ENCODE measurements around the gene ITPR1.

Gene ITPR1

DNA sequence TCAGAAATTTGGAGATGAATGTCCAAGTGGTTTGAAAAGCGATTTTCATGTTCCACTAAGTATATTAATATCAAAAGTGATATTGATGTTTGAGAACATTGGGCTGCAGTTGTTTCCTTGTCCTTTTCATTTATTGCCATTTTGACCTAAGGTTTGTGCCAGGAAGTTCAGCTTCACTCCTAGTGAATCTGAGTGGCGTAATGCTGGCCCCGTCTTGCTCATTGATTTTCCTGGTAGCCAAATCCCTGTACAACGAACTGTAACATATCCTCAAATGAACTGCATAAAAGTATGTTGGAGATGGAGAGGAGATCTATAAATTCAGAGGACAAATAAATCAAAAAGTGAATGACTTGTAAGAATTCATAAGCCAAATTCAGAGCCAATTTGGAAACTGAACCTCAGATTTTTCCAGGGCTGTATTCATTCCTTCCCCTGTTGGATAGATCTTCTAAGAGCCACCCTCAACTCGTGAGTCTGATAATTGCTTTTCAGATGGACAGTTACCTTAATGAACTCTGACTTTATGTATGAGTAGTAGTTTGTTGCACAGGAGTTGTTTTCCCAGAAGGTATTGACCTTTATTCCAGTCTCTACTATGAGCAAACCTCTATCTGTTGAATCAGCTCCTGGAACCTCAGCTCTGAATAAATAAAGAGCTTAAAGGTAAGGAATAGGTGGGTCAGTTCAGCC is 72.8 kb downstream of the ITPR1 start:
- no peak overlapping the region for H3K27ac Mint-ChIP-seq
- no peaks in the 10 kb centered on the region for H3K36me3 Mint-ChIP-seq (ENCODE audit: low read depth)
- intact Hi-C loops (cut with micrococcal nuclease) = no loop called here
- H3K27me3 Mint-ChIP-seq = no peaks in the 10 kb centered on the region
- no peak overlapping the region for H3K4me3 Mint-ChIP-seq
- no peaks in the 10 kb centered on the region for H3K9me3 Mint-ChIP-seq
- peaks cover 20% of the 10 kb centered on the region for H3K4me1 Mint-ChIP-seq (ENCODE audit: low read depth)

DNA sequence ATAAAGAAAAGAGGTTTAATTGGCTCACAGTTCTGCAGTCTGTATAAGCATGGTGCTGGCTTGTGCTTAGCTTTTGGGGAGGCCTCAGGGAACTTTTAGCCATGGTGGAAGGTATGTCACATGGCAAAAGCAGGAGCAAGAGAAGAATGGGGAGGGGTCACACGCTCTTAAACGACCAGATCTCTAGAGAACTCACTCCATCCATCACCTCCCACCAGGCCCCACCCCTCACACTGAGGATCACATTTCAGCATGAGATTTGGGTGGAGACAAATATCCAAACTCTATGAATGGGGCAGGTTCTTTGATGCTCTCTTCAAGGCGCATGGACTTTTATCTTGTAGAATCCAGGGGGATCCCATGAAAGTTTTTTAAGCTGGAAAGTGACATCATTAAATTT is 75.7 kb downstream of the ITPR1 start:
- H3K4me3 Mint-ChIP-seq = no peak overlapping the region
- H3K9me3 Mint-ChIP-seq = no peaks in the 10 kb centered on the region
- no peaks in the 10 kb centered on the region for H3K36me3 Mint-ChIP-seq (ENCODE audit: low read depth)
- H3K4me1 Mint-ChIP-seq (ENCODE audit: low read depth) = peaks cover 33% of the 10 kb centered on the region
- intact Hi-C loops (cut with micrococcal nuclease) = no loop called here
- H3K27me3 Mint-ChIP-seq = no peaks in the 10 kb centered on the region
- H3K27ac Mint-ChIP-seq = no peak overlapping the region

DNA sequence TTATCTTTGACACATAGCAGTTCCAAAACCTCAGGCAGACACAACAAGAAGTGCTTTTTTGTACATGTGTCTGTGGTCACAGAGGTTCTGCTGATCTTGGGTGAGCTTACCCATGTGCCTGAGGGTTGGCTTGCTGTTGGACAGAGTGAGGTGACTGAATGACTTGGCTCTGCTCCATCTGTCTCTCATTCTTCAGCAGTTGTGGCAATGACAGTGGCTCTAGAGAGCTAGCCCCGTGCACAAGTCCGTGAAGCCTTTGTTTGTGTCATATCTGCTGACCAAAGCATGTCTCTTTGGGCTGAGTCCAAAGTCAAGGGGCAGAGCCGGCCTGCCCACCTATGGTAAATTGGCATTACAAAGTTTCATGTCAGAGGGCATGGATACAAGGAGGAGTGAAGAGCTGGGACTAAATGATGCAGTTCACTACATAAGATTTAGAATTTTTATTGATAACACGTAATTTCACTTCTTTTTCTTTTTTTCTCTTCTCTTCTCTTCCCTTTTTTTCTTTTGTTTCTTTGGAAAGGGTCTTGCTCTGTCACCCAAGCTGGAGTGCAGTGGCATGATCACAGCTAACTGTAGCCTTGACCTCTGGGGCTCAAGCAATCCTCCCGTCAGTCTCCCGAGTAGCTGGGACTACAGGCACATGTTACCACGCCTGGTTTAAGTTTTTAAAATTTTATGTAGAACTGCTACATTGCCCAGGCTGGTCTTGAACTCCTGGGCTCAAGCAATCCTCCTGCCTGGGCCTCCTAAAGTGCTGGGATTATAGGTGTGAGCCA is 77.9 kb downstream of the ITPR1 start:
- Mint-ChIP-seq H3K27me3 (no peaks in the 10 kb centered on the region), H3K9me3 (no peaks in the 10 kb centered on the region), H3K27ac (peak overlapping the region; percentile 13), H3K4me3 (no peak overlapping the region), H3K4me1 (ENCODE audit: low read depth) (peaks cover 33% of the 10 kb centered on the region), H3K36me3 (ENCODE audit: low read depth) (no peaks in the 10 kb centered on the region)
- intact Hi-C loops (cut with micrococcal nuclease) = no loop called here

DNA sequence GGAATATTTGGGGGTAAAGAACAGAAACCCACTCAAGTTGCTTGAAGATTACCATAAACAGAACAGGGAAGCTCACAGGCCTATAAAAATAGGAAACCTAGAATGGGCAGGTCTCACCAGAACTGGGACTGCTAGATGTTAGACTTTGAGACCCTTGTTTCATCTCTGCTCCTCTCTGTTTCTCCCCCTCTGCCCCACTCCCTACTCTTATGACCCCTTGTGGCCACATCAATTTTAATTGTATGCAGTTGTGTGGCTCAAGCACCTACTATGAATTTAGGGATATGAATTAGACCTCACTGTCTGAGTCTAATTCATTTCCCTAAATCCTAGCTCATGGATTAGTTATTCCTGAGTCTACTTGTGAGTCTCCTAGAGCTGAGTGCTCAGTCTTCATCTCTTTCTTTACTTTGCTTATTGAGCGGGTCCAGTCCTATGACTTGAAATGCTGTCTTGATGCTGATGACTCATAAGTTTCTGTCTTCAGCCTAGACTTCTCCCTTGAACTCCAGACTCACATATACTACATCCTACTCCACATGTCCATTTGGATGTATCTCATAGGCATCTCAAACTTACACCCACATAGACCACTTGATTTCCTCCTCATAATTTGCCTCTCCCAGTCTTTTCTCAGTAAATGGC is 78.7 kb downstream of the ITPR1 start:
- Mint-ChIP-seq H3K4me1 (ENCODE audit: low read depth) (peaks cover 30% of the 10 kb centered on the region), H3K9me3 (no peaks in the 10 kb centered on the region), H3K36me3 (ENCODE audit: low read depth) (no peaks in the 10 kb centered on the region), H3K4me3 (no peak overlapping the region), H3K27ac (peak overlapping the region; percentile 13), H3K27me3 (no peaks in the 10 kb centered on the region)
- intact Hi-C loops (cut with micrococcal nuclease) = no loop called here

DNA sequence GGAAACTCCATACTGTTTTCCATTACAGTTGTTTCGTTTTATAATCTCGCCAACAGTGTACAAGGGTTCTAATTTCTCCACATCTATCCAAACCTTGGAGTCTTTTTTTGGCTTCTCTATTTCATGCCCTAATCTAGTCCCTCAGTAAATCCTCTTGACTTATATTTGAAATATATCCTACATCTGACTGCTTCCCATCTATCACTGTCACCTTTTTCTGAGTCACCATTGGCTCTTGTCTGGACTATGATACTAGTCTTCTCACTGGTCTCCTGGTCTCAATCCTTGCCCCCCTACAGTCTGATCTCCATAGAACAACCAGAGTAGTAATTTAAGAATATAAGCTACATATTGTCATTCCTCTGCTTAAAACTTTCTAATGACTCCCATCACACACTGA is 80.0 kb downstream of the ITPR1 start:
- H3K36me3 Mint-ChIP-seq (ENCODE audit: low read depth) = no peaks in the 10 kb centered on the region
- H3K9me3 Mint-ChIP-seq = no peaks in the 10 kb centered on the region
- H3K4me3 Mint-ChIP-seq = no peak overlapping the region
- H3K4me1 Mint-ChIP-seq (ENCODE audit: low read depth) = peaks cover 19% of the 10 kb centered on the region
- H3K27me3 Mint-ChIP-seq = no peaks in the 10 kb centered on the region
- H3K27ac Mint-ChIP-seq = no peak overlapping the region
- intact Hi-C loops (cut with micrococcal nuclease) = no loop called here

DNA sequence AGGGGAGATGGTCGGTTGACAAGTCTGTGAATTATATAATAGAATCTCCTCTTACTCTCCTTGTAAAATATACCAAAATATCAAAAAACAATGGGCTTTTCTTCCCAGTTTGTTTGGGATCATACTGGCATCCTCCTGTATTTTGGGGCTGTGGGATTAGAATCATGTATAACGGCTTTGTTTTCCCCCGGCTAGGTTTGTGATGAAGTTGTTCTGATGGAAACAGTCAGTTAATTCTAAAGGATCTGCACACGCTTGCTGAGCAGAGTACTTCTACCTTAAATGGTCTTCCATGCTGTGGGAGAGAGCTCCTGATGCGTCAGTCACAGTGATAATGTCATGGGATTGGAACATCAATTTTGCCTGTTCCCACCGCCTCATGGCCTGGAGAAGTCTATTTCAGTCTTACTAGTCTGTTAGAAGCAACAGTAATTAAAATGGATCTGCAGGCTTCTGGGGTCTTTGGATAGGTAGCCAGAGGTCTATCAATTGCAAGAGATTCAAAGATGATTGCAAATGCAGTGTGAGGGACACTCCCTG is 81.3 kb downstream of the ITPR1 start:
- Mint-ChIP-seq H3K4me1 (ENCODE audit: low read depth) (peaks cover 13% of the 10 kb centered on the region), H3K27me3 (no peaks in the 10 kb centered on the region), H3K36me3 (ENCODE audit: low read depth) (no peaks in the 10 kb centered on the region), H3K27ac (no peak overlapping the region), H3K9me3 (no peaks in the 10 kb centered on the region), H3K4me3 (no peak overlapping the region)
- intact Hi-C loops (cut with micrococcal nuclease) = no loop called here

DNA sequence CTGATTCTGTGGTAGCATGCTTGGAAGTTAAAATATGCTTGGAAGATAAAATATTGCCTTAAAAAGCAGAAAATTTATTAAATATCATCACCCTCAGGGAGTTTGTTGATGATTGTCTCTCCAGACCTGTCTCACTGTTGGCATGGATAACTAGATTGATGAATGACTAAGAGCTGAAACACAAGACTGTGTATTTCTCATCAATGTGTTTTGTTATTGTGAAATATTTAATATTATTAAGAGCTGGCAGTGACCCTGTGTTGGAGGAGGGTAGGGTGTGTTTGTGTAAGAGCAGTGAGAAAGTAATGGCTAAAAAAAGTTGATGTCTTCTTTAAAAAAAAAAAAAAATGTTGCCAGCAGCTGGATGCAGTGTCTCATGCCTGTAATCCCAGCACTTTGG is 82.2 kb downstream of the ITPR1 start:
- Mint-ChIP-seq H3K27ac (no peak overlapping the region), H3K9me3 (no peaks in the 10 kb centered on the region), H3K27me3 (no peaks in the 10 kb centered on the region), H3K4me3 (no peak overlapping the region), H3K4me1 (ENCODE audit: low read depth) (peaks cover 13% of the 10 kb centered on the region), H3K36me3 (ENCODE audit: low read depth) (no peaks in the 10 kb centered on the region)
- intact Hi-C loops (cut with micrococcal nuclease) = no loop called here

DNA sequence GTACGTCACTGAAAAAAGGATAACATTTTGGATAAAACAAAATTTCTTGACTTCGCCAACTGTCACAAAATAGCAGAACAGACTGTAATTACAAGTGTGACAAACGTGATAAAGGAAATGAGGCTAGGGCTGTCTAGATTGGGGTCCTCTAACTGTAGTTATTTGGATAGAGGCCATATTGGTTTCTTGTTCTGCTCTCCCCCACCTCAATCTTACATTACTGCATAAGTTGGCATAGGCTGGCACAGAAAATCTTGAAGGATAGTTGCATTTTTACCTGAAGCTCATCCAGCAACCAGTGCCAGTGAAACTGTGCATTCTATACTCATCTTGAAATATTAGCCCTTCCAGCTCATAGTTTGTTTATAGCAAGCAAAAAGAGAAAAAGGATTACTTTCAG is 84.6 kb downstream of the ITPR1 start:
- no peak overlapping the region for H3K4me3 Mint-ChIP-seq
- intact Hi-C loops (cut with micrococcal nuclease) = no loop called here
- H3K27ac Mint-ChIP-seq = no peak overlapping the region
- H3K27me3 Mint-ChIP-seq = no peaks in the 10 kb centered on the region
- peaks cover 7% of the 10 kb centered on the region for H3K4me1 Mint-ChIP-seq (ENCODE audit: low read depth)
- H3K9me3 Mint-ChIP-seq = no peaks in the 10 kb centered on the region
- no peaks in the 10 kb centered on the region for H3K36me3 Mint-ChIP-seq (ENCODE audit: low read depth)

DNA sequence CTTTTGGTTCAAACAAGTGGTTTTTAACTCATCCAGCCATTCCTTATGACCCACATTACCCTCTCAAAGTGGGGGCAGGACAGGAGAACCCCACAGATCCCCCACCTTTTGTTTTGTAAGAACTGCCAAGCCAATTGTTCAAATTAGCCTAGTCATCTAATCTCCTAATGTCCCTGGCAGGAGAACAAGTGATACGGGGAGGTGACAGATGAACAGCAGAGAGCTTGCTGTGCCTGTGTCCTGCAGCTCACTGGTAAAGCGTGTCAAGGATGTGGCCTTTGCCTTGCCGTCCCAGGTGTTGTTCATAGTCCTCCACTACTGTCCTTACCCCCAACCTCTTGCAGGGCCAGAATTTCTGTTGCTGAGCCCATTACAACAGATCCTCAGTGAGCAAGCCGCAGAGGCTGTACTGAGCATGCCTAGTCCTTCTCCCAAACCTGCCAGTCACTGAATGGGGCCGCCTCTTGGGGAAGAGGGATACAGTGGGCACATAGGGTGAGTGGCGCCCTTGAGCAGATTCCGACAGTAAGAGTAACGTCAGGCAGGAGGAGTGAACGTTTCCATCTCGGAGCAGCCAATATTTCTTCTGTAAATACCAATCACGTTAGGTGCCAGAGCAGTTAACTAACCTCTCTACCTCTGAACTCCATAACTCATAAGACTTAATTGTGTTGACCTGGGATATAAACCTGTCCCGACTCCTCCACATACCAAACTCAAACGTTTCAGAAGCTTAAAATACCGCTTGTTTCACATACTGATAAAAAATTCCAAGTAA is 87.4 kb downstream of the ITPR1 start:
- intact Hi-C loops (cut with micrococcal nuclease) = no loop called here
- H3K4me3 Mint-ChIP-seq = no peak overlapping the region
- no peaks in the 10 kb centered on the region for H3K27me3 Mint-ChIP-seq
- H3K9me3 Mint-ChIP-seq = no peaks in the 10 kb centered on the region
- H3K4me1 Mint-ChIP-seq (ENCODE audit: low read depth) = peaks cover 30% of the 10 kb centered on the region
- H3K36me3 Mint-ChIP-seq (ENCODE audit: low read depth) = no peaks in the 10 kb centered on the region
- H3K27ac Mint-ChIP-seq = no peak overlapping the region

DNA sequence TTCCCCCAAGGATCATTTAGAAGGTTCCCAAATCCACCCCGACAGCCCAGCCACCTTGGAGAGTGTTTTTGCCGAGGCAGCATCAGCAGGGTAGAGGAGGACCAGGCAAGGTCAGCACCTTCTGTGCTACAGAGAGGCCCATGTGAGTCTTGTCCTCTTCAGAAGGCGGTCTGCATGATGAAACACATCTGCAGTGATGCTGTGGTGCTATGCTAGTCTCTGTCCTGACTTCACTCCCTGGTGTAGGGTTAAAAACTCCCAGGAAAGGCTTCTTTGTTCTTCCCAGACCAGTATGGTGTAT is 87.9 kb downstream of the ITPR1 start:
- Mint-ChIP-seq H3K4me1 (ENCODE audit: low read depth) (peaks cover 35% of the 10 kb centered on the region), H3K27me3 (no peaks in the 10 kb centered on the region), H3K4me3 (no peak overlapping the region), H3K9me3 (no peaks in the 10 kb centered on the region), H3K36me3 (ENCODE audit: low read depth) (no peaks in the 10 kb centered on the region), H3K27ac (no peak overlapping the region)
- intact Hi-C loops (cut with micrococcal nuclease) = no loop called here

DNA sequence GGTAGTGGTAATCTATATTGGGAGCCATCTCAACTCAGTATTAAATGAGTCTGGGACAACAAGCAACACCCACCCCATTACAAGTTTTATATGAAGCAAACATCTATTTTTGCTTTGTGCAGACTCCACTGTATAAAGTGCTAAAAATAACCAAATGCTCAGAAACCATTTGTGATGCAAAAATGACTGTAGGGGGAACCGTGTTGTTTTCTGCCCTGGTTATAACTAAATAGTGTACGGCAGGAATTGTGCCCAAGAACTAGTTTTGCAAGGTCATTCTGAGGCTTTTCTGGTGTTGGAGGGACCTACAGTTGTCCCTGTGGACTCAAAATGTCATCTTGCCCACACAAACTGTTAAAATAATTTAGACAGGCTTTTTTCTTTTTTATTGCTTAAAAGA is 88.3 kb downstream of the ITPR1 start:
- intact Hi-C loops (cut with micrococcal nuclease) = no loop called here
- Mint-ChIP-seq H3K4me3 (no peak overlapping the region), H3K27me3 (no peaks in the 10 kb centered on the region), H3K27ac (no peak overlapping the region), H3K36me3 (ENCODE audit: low read depth) (no peaks in the 10 kb centered on the region), H3K9me3 (no peaks in the 10 kb centered on the region), H3K4me1 (ENCODE audit: low read depth) (peaks cover 36% of the 10 kb centered on the region)

DNA sequence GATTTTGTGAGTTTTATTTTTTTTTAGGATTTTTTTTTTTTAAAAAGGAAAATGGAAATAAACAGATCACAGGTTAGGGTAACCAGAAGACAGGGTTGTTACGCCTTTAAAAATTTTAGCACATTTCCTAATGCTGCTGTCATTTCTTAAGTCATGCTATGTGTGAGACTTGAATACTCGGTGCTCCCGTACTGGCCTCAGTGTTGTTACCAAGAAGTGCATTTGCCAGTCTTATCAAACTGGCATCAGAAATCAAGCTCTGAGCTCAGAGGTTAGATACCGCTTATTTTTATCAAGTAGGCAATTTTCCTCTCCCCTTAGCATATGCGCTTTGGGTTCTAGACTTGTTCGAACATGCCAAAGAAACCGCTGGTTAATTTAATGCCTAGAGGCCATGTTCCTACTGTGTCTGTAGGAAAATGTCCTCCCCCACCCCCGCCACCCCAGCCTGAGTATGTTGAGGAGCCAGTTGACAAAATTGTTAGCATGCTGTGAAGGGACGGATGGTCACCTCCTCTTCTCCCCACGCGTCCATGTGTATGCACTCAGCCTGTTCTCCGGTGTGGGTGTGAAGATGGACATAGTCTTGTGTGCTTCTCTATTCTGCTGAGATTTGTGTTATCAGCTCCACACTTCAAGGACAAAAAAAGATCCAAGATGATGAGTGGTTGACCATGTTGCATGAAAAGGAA is 88.9 kb downstream of the ITPR1 start:
- Mint-ChIP-seq H3K4me3 (no peak overlapping the region), H3K9me3 (no peaks in the 10 kb centered on the region), H3K27me3 (no peaks in the 10 kb centered on the region), H3K4me1 (ENCODE audit: low read depth) (peaks cover 42% of the 10 kb centered on the region), H3K27ac (no peak overlapping the region), H3K36me3 (ENCODE audit: low read depth) (no peaks in the 10 kb centered on the region)
- intact Hi-C loops (cut with micrococcal nuclease) = no loop called here

DNA sequence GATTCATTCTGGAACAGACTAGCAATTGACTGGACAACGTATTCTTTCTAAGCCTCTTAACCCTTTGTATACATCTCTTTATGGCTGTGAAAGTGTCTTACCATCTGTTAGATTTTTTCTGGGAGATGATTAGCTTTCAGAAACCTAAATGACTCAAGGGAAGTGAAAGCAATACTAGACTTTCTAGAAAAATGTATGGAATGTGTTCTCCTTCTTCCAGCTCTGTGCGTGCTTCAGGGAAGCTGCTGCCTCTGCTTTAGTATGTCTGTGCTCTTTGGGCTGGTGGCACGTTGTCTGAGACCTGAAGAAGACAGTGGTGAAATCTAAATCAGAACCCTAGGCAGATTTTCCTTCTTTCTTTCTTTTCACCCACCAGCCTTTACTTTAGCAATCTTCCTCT is 89.5 kb downstream of the ITPR1 start:
- Mint-ChIP-seq H3K4me1 (ENCODE audit: low read depth) (peaks cover 46% of the 10 kb centered on the region), H3K9me3 (no peaks in the 10 kb centered on the region), H3K27ac (no peak overlapping the region), H3K4me3 (no peak overlapping the region), H3K36me3 (ENCODE audit: low read depth) (no peaks in the 10 kb centered on the region), H3K27me3 (no peaks in the 10 kb centered on the region)
- intact Hi-C loops (cut with micrococcal nuclease) = no loop called here

All from dendritic cell treated with granulocyte-macrophage colony-stimulating factor and Interleukin-4, amounts not matched to agents 40 ng/mL and 50 ng/mL, for 4 days (primary cell).